Upper lobe of right lung (tissue), 1 donor: Measurements from ENCODE around the gene CCT6B. TPM values are rescaled to one million over a fixed set of nuclear protein-coding genes. Genes with fewer than 3 reads are reported as not detected.

Experiments
- ATAC-seq: fragments of 200-7000 bp; cut with Tn5 transposase; one replicate; pipeline ENCODE4 v1.9.1; 2020; ENCODE audit warnings: mild to moderate bottlenecking, moderate library complexity
- DNase-seq: peaks from one replicate; pipeline ENCODE4 v3.0.0-alpha.2; 2020
- H3K27ac ChIP-seq: fragments of 200-600 bp; one replicate; pipeline ENCODE4 v1.8.0; 2022
- H3K27me3 ChIP-seq: fragments of 200-600 bp; one replicate; pipeline ENCODE4 v1.8.0; 2022; ENCODE audit warnings: mild to moderate bottlenecking
- H3K36me3 ChIP-seq: fragments of 200-600 bp; one replicate; pipeline ENCODE4 v1.8.0; 2022
- H3K4me1 ChIP-seq: fragments of 200-600 bp; one replicate; pipeline ENCODE4 v1.8.0; 2022
- H3K4me3 ChIP-seq: fragments of 200-600 bp; one replicate; pipeline ENCODE4 v1.8.0; 2022; ENCODE audit warnings: mild to moderate bottlenecking
- H3K9me3 ChIP-seq: fragments of 200-600 bp; one replicate; pipeline ENCODE4 v1.8.0; 2022
- intact Hi-C: fragments of 100-400 bp; cut with DNase I; formaldehyde crosslinking; loops from one replicate; pipeline ENCODE4 v1.11.0; 2022
- total RNA-seq: library from RNA; stranded (reverse); fragmentation: NEBNext Ultra II Directional; extraction: Animal tissue kit (Norgen Biotek cat#: 25700); gene quantifications from one replicate; pipeline ENCODE4 v1.2.1, GENCODE V29; 2021
- TF ChIP-seq, protein P1 (sequence below): fragments of 200-600 bp; IDR thresholded peaks from one replicate; pipeline ENCODE4 v1.8.0; 2022; ENCODE audit warnings: antibody characterized with exemption
- donor health status: DM: no; HTN: yes; CAD: no; lungs with severe emphysema.

CCT6B gene
- total RNA-seq, 1 donor from 2014 or later: 1.7 TPM

DNA sequence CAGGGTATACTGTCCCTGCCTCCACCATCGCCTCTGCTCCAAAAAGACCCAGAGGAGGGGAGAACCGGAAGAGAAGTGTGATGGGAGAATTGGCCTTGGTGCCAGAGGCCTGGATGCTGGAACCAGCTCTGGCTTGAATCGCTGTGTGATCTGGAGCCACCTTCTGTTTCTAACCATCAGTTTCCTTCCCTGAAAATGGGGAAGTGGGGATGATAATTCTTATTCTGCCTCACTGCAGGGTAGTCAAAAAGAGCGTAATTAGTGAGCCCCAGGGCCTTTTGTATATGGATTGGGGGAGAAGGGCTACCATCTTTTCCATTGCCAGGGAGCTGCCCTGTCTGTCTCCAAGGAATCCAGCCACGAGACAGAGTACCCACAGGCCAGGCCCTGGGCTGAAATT, 52.2 kb downstream of the CCT6B start:
- no peaks in the 10 kb centered on the region for H3K4me1 ChIP-seq
- H3K36me3 ChIP-seq: no peaks in the 10 kb centered on the region
- no peak for DNase-seq
- intact Hi-C loops: no loop called here
- peaks cover 5% of the 10 kb centered on the region for H3K27me3 ChIP-seq
- no peak overlapping the region for H3K4me3 ChIP-seq
- H3K9me3 ChIP-seq: no peaks in the 10 kb centered on the region
- ATAC-seq: no peak
- TF ChIP-seq, protein P1, sequence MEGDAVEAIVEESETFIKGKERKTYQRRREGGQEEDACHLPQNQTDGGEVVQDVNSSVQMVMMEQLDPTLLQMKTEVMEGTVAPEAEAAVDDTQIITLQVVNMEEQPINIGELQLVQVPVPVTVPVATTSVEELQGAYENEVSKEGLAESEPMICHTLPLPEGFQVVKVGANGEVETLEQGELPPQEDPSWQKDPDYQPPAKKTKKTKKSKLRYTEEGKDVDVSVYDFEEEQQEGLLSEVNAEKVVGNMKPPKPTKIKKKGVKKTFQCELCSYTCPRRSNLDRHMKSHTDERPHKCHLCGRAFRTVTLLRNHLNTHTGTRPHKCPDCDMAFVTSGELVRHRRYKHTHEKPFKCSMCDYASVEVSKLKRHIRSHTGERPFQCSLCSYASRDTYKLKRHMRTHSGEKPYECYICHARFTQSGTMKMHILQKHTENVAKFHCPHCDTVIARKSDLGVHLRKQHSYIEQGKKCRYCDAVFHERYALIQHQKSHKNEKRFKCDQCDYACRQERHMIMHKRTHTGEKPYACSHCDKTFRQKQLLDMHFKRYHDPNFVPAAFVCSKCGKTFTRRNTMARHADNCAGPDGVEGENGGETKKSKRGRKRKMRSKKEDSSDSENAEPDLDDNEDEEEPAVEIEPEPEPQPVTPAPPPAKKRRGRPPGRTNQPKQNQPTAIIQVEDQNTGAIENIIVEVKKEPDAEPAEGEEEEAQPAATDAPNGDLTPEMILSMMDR: no peak
- no peak overlapping the region for H3K27ac ChIP-seq

DNA sequence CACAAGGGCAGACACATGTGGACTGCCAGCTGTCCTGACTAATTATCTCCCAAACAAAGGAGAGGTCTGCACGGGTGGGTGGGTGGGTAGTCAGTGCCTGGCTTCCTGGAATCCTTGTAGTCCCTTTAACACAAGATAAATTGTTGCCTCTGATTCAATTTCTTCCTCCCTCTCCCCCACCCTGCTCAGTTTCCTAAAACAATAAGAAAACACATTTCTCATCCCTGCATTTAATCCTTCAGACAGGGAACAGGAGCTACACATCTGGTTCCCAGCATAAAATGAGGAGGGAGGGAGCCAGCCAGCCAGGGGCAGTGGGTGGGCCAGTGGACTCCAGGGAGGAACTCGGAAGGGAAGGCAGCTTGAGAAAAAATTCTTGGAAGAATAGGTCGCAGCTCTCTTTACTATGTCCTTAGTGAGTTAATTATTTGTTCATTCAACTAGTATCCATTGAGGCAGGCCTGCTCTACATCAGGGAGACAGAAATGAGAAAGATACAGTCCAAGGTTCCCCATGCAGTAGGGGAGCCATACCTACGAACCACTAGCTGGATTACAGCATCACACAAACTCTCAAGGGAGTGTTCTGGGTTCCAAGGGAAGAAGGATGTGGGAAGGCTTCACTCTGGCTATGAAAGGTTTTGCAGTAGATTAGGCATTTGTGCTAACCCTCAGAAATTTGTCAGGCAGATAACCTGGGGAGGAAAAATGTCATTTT, 58.3 kb downstream of the CCT6B start:
- no peak for DNase-seq
- intact Hi-C loops: no loop called here

DNA sequence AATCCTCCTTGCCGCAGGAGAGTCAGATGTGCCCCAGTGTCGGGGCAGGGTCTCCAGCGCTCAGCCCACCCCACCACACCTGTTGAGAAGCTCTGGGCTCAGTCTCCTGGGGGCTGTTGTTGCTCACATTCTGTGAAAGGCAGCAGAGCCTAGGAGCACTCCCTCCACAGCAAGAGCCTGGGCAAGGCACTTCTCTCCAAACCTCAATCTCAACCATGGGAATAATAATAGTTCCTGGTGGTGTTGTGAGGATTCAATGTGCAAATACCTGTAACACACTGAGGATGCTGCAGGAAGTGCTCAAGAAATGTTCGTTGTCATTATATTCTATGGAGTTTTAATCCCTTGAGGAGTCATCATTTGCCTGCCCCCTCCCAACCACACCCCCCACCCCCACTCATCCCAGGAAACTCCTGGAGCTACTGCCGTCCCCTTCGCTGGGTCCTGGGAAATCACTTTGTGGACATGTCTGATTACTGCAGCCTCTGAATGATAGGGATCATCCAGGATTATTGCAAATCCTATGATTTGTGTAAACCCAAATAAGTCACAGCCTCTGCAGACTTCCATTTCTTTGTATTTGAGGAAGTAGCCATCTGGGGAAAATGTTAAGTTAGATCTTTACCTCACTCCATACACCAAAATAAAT, 61.5 kb downstream of the CCT6B start:
- DNase-seq (no peak), ATAC-seq (no peak)
- Histone ChIP-seq H3K36me3 (no peaks in the 10 kb centered on the region), H3K4me3 (no peak overlapping the region), H3K27me3 (peaks cover 23% of the 10 kb centered on the region), H3K4me1 (no peaks in the 10 kb centered on the region), H3K9me3 (no peaks in the 10 kb centered on the region), H3K27ac (no peak overlapping the region)
- TF ChIP-seq, protein P1: no peak
- intact Hi-C loops: no loop called here

More for the DNA sequence above, 58.3 kb downstream of the CCT6B start:
- peaks cover 13% of the 10 kb centered on the region for H3K27me3 ChIP-seq
- H3K36me3 ChIP-seq: no peaks in the 10 kb centered on the region
- ATAC-seq: no peak
- no peak overlapping the region for H3K27ac ChIP-seq
- no peaks in the 10 kb centered on the region for H3K4me1 ChIP-seq
- TF ChIP-seq, protein P1: no peak
- H3K4me3 ChIP-seq: no peak overlapping the region
- H3K9me3 ChIP-seq: no peaks in the 10 kb centered on the region

DNA sequence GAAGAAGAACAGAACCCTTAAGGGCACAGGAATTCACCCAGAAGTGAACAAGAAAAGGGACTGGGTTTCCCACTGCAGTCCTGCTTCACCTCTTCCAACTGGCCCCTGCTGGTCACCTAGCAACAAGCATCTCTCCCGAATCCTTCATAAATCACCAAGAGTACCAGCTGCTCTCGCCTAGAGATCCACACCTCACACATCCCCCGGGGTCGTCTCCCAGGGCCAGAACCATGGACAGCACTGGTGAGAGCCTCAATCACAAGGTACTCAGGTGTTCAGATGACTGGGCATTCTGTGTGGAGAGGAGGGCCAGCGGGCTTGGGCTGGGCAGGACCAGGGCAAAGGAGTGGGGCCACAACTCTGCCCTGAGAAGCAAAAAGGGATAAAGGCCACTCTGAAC, 65.9 kb downstream of the CCT6B start:
- H3K36me3 ChIP-seq: no peaks in the 10 kb centered on the region
- ATAC-seq: no peak

DNA sequence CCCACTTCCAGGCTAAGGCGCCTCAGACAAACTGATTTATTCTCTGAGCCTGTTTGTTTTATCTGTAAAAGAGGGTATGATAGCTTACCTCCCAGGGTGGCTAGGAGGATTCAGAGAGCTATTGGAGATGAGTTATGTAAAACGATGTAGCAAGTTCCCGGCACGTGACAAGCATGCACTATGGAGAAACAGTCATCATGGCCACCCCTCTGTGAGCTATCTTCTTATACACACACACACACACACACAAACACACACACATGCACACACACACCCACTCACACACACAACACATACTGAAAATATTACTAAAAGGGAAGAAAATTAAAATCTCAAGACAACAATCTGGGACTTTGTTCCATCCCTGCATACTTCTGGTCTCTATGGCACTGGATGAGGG, 66.3 kb downstream of the CCT6B start:
- H3K36me3 ChIP-seq: no peaks in the 10 kb centered on the region
- peaks cover 23% of the 10 kb centered on the region for H3K27me3 ChIP-seq
- H3K4me1 ChIP-seq: no peaks in the 10 kb centered on the region
- H3K27ac ChIP-seq: no peak overlapping the region
- DNase-seq: no peak
- no peaks in the 10 kb centered on the region for H3K9me3 ChIP-seq
- no peak for ATAC-seq
- TF ChIP-seq, protein P1: no peak
- no peak overlapping the region for H3K4me3 ChIP-seq
- intact Hi-C loops: no loop called here

More for the DNA sequence above, 65.9 kb downstream of the CCT6B start:
- Histone ChIP-seq H3K27me3 (peaks cover 23% of the 10 kb centered on the region), H3K9me3 (no peaks in the 10 kb centered on the region), H3K27ac (no peak overlapping the region), H3K4me1 (no peaks in the 10 kb centered on the region), H3K4me3 (no peak overlapping the region)
- no peak for DNase-seq
- TF ChIP-seq, protein P1: no peak
- intact Hi-C loops: no loop called here
